T-helper 1 cell (primary cell): ENCODE data around the gene VSIG8.

Source experiments
- DNase-seq, 5 donors: peaks; one replicate each; pipeline ENCODE4 v3.0.0-alpha.2; 2012 to 2020

The VSIG8 gene

GRCh38 chr1:159828581-159829272, 33.7 kb downstream of the VSIG8 start:
- DNase-seq = no peak

GRCh38 chr1:159828176-159828575, 34.3 kb downstream of the VSIG8 start:
- no peak for DNase-seq

GRCh38 chr1:159827549-159827948, 34.9 kb downstream of the VSIG8 start:
- peak in 1 of 5 donors; percentile 52 for DNase-seq

- DNase-seq = no peak
Observed at GRCh38 chr1:159827102-159827490, 35.4 kb downstream of the VSIG8 start.

DNA sequence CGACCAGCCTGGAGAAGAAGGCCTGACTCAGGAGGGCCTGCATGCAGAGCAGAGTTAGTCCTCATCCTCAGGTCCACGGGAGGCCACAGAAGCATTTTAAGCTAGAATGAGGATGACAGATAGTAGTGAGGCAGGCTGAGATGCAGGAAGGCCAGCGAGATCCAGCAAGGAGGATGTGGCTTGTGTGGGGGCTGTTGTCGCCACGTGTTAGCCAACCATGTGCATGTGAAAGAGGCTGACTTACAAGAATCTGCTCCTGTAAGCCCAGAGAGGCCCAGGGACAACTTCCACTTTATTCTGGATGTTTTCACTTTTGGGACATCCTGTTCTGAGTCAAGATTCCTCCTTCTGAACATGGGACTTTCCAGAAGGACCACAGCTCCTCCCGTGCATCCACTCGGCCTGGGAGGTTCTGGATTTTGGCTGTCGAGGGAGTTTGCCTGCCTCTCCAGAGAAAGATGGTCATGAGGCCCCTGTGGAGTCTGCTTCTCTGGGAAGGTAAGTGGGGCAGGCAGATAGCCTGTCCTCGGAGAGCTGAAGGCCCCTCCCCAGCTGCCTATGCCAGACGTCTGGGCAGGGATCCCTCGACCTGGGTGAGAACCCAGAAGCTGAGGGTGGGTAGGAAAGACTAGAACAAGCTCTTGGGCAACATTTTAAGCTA, 35.9 kb downstream of the VSIG8 start, which contains the start of gene SLAMF8:
TSS of gene SLAMF8 (plus strand) at position 433 of the 661 bp plus-strand sequence. CDS start at position 459, 26 bp downstream.
- peak in 3 of 5 donors; percentile 22 to 80 (median 23) for DNase-seq

- no peak for DNase-seq
Observed at GRCh38 chr1:159825564-159825963, 36.9 kb downstream of the VSIG8 start.

DNA sequence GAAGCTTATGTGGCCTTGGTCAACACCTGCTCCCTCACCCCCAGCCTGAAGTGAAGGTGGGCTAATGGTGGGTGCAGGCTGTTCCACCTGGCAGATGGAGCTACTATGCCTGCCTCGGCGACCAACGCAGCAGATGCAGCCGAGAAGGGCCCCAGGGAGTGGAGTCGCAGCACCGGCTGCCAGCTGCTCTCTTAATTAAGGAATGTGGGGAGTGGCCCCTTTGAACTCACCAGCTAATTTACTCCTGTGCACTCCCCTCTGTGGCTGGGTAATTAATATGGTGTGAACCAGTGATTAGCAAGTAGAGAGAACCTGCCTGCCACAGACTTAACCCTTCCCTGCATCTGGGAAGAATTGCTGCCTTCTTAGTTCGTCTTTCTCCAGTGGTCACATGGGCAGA, 39.1 kb downstream of the VSIG8 start:
- DNase-seq = no peak

DNA sequence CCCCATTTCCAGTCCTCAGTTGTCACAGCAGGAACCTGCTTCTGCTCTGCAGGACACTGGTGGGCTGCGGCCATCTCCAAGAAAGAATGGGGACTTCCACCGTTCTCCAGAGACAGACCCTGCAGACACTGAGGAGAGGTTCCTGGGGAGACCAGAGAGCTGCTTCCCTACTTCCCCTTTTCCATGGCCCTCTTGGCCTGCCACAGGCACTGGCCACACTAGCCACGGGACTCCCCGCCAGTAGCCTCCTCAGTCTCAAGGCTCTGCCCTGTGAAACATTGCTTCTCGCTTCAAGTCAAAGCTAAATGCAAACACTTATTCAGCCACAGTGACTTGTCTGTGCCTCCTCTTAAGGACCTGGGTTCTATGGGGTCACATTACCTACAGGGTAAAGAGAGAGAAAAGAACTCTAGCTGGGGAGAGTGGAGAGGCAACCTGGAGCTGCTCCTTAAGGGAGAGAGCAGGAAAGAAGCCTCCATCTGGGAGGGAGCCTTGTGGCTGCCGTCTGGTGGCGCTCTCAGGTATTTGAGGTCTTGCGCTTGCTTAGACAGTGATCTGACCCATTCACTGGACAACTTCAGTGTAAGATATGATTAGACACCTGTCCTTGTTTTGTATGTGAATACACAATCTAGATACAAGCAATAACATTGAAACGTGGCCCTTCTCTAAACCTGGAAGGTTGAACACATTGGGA, 41.1 kb downstream of the VSIG8 start:
- no peak for DNase-seq

GRCh38 chr1:159817276-159818041, 45.0 kb downstream of the VSIG8 start:
- DNase-seq = no peak

DNA sequence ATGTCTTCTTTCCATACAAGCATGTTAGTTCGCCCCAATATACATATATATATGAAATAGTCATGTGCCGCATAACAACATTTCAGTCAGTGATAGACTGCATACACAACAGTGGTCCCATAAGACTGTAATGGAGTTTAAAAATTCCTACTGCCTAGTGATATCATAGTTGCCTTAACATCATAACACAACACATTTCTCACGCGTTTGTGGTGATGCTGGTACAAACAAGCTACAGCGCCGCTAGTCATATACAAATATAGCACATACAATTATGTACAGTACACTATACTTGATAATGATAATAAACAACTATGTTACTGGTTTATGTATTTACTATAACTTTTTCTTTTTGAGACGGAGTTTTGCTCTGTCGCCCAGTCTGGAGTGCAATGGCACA, 46.5 kb downstream of the VSIG8 start:
- no peak for DNase-seq

- no peak for DNase-seq
Observed at GRCh38 chr1:159804924-159805323, 57.5 kb downstream of the VSIG8 start.
